ENCODE results near the gene RALY. TPM values are rescaled to one million over a fixed set of nuclear protein-coding genes. Genes with fewer than 3 reads are reported as not detected.

The RALY gene
- total and polyA plus RNA-seq, 2 donors (not counting 3 experiments of a cell fraction or from before 2014, with no cell fraction given): 142 to 146 TPM

GRCh38 chr20:34085544-34086040 is 91.9 kb downstream of the RALY start:
- dilution Hi-C loops (cut with MboI; ENCODE audit: extremely low pct_ligation_motif_present, low sequenced_read_pairs): no loop called here
- Histone ChIP-seq H3K36me3 (ENCODE audit: control insufficient read depth in 2 of 2, extremely low read depth in 1 of 2, insufficient read depth in 2 of 2, low read length in 2 of 2) (peaks cover 30 to 31% of the 10 kb centered on the region in 2 experiments), H3K27ac (ENCODE audit: insufficient read depth, low read depth, low read length) (no peak overlapping the region), H3K4me3 (replicated peaks in 1 of 3; ENCODE audit: insufficient read depth in 1 of 3, low read depth in 1 of 3, low read length in 3 of 3) (no peak overlapping the region), H2AFZ (ENCODE audit: low read depth, low read length) (no peak overlapping the region), H3K27me3 (ENCODE audit: control insufficient read depth in 2 of 2, insufficient read depth in 2 of 2, low read length in 2 of 2) (no peaks in the 10 kb centered on the region), H3K9ac (replicated peaks; ENCODE audit: extremely low read depth, insufficient read depth, low read length) (no peak overlapping the region), H3K9me3 (replicated peaks; ENCODE audit: control insufficient read depth, insufficient read depth, low read length) (no peaks in the 10 kb centered on the region), H3K79me2 (ENCODE audit: control insufficient read depth, insufficient read depth, low read length) (no peaks in the 10 kb centered on the region), H3K4me1 (ENCODE audit: control insufficient read depth, extremely low read depth, insufficient read depth, low read length) (no peaks in the 10 kb centered on the region), H3K4me2 (ENCODE audit: insufficient read depth, low read length) (no peak overlapping the region), H4K20me1 (replicated peaks; ENCODE audit: control insufficient read depth, extremely low read depth, insufficient read depth, low read length) (no peaks in the 10 kb centered on the region), H3K9me1 (replicated peaks; ENCODE audit: control insufficient read depth, extremely low read depth, insufficient read depth, low read length) (no peaks in the 10 kb centered on the region)
- DNase-seq (ENCODE audit: low read depth, low spot score) (no peak), FAIRE-seq (no peak)
- intact Hi-C loops (cut with micrococcal nuclease): no loop called here
- BruUV-seq (replicated peaks): no TSS peak
- TF ChIP-seq POLR2AphosphoS5 (IDR thresholded peaks at IDR 0.05; ENCODE audit: insufficient read depth, low read depth, low read length): no peak
- TF ChIP-seq, protein P1, sequence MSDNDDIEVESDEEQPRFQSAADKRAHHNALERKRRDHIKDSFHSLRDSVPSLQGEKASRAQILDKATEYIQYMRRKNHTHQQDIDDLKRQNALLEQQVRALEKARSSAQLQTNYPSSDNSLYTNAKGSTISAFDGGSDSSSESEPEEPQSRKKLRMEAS (IDR thresholded peaks at IDR 0.05; ENCODE audit: insufficient read depth, insufficient read length): no peak
- ChIA-PET CTCF (no interaction called here), POLR2A (interaction anchor here (0.6 kb wide), 1 partner anchor 9 kb away, joined by 9 read pairs; no protein-coding TSS in a partner anchor)

GRCh38 chr20:34088305-34089174 is 94.8 kb downstream of the RALY start:
- Histone ChIP-seq H3K36me3 (ENCODE audit: control insufficient read depth in 2 of 2, extremely low read depth in 1 of 2, insufficient read depth in 2 of 2, low read length in 2 of 2) (peaks cover 36 to 46% of the 10 kb centered on the region in 2 experiments), H3K27me3 (ENCODE audit: control insufficient read depth in 2 of 2, insufficient read depth in 2 of 2, low read length in 2 of 2) (no peaks in the 10 kb centered on the region), H3K79me2 (ENCODE audit: control insufficient read depth, insufficient read depth, low read length) (peaks cover 5% of the 10 kb centered on the region), H3K4me2 (ENCODE audit: insufficient read depth, low read length) (no peak overlapping the region), H3K9ac (replicated peaks; ENCODE audit: extremely low read depth, insufficient read depth, low read length) (no peak overlapping the region), H4K20me1 (replicated peaks; ENCODE audit: control insufficient read depth, extremely low read depth, insufficient read depth, low read length) (no peaks in the 10 kb centered on the region), H3K4me1 (ENCODE audit: control insufficient read depth, extremely low read depth, insufficient read depth, low read length) (no peaks in the 10 kb centered on the region), H2AFZ (ENCODE audit: low read depth, low read length) (no peak overlapping the region), H3K27ac (ENCODE audit: insufficient read depth, low read depth, low read length) (no peak overlapping the region), H3K4me3 (replicated peaks in 1 of 3; ENCODE audit: insufficient read depth in 1 of 3, low read depth in 1 of 3, low read length in 3 of 3) (no peak overlapping the region), H3K9me3 (replicated peaks; ENCODE audit: control insufficient read depth, insufficient read depth, low read length) (no peaks in the 10 kb centered on the region), H3K9me1 (replicated peaks; ENCODE audit: control insufficient read depth, extremely low read depth, insufficient read depth, low read length) (no peaks in the 10 kb centered on the region)
- intact Hi-C loops (cut with micrococcal nuclease): no loop called here
- no TSS peak for BruUV-seq (replicated peaks)
- TF ChIP-seq POLR2A (IDR thresholded peaks at IDR 0.05; ENCODE audit: low read depth, low read length) (peak; percentile 18), FOS (IDR thresholded peaks at IDR 0.05; ENCODE audit: borderline replicate concordance, insufficient read depth, low read length) (no peak)
- FAIRE-seq: no peak
- ChIA-PET POLR2A (no interaction called here), CTCF (no interaction called here)
- no peak for DNase-seq (ENCODE audit: low read depth, low spot score)
- dilution Hi-C loops (cut with MboI; ENCODE audit: extremely low pct_ligation_motif_present, low sequenced_read_pairs): no loop called here

Measured in endothelial cell of umbilical vein (primary cell).